GM18870 (cell line): ENCODE data around the gene MAGI1.

Experiments
- ATAC-seq: cut with Tn5 transposase; IDR thresholded peaks from one replicate; pipeline ENCODE4 v1.9.1; 2021; ENCODE audit warnings: moderate library complexity; ENCODE audit not compliant: unreplicated experiment

The MAGI1 gene

DNA sequence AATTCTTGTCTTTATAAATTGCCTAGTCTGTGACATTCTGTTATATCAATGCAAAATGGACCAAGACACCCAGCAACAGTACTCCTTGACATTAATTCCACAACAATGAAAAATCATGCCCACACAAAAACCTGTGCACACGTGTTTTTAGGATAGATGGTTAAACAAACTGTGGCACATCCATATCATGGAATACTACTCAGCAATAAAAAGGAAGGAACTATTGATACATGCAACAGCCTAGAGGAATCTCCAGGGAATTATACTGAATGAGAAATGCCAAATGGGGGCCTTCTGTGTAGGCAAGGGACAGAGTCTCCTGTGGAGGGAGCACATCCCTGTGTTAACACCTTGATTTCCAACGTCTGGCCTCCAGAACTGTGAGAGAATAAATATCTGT, 388.5 kb downstream of the MAGI1 start:
- no peak for ATAC-seq

DNA sequence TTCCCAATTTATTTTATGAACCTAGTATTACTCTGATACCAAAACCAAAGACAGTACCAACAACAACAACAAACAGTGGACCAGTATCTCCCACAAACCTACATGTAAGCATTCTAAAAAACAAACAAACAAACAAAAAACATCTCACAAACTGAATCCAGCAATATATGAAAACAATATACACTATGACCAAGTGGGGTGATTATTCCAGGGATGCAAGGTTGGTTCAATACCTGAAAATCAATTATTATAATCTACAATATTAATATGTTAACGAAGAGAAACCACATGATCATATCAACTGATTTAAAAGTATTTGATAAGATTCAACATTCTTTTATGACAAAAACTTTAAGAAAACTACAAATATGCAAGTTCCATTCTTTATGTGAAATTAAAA, 391.3 kb downstream of the MAGI1 start:
- ATAC-seq = no peak

DNA sequence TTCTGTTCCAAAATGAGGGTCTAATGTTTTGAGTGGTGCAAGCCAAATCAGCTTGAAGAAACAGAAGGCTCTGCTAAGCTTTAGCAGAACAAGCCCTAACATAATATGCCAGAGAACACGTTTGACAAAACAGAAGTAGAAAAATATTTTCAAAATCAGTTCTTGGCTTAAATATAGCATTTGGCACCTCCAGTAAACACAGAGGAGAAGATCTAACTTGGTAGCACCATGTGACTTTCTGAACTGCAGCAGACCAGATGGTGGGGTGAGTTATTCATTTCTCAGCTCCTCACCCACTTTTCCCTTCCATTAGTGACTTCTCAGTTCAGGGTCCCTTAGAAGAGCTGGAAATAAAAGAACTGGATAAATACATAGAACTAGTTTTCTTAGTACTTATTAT, 395.8 kb downstream of the MAGI1 start:
- ATAC-seq = no peak

DNA sequence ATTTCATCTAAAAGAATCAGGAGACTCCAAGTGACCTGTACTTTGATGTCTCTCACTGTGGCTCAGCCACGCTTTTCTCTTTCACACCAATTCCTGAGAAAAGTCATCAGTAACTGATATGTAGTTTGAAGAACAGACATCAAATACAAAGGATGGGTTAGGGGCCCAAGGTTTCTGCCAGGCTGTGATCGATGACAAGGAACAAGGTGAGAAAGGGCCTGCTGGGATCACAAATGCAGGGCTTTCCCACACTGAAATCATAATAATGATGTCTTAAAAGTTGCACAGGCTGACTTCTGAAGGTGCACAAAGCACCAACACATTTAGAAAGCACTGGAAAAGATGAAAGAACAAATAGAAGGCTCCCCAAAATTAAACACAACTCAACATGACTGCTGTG, 396.9 kb downstream of the MAGI1 start:
- no peak for ATAC-seq

DNA sequence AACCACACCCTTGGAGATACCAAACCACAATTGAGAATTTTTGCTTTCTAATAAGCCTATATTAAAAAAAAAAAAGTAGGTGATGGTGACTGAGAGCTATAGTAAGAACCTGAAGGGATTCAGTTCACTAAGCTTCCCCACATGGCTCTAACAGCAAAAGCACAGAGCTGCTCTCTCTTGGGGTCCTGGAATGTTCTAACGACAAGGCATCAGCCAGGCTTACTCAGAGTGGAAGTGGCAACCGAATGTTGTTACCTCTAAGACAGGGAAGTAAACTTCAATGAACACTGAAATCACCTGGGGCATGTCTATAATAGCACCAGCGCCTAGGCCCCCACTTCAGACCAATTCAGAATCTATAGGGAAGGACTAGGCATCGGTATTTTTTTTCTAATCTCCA, 397.7 kb downstream of the MAGI1 start:
- no peak for ATAC-seq

DNA sequence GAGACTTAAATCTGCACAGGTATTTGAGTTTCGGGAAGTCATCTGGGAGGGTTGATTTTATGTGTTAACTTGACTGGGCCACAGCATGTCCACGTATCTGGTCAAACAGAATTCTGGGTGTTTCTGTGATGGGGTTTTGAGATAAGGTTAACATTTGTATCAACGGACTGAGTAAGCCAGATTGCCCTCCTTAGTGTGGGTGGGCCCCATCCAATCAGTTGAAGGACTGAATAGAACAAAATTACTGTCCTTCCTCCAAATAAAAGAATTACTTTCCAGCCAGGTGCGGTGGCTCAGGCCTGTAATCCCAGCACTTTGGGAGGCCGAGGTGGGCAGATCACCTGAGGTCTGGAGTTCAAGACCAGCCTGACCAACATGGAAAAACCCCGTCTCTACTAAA, 399.3 kb downstream of the MAGI1 start:
- no peak for ATAC-seq

DNA sequence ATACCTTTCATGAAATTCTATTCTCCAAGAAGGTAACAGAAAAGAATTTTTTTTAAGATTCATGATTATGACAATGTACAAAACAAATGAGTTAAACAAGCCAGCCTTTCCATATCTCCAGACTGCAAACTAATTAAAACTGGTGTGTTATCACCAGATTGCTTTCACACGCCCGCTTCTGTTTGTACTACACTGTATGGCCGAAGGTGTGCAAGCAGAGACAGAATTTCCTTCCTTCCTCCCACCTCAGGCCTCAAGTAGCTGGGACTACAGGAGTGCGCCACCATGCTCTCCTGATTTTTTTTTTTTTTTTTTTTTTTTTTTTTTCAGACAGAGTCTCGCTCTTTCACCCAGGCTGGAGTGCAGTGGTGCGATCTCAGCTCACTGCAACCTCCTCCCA, 400.4 kb downstream of the MAGI1 start:
- no peak for ATAC-seq

DNA sequence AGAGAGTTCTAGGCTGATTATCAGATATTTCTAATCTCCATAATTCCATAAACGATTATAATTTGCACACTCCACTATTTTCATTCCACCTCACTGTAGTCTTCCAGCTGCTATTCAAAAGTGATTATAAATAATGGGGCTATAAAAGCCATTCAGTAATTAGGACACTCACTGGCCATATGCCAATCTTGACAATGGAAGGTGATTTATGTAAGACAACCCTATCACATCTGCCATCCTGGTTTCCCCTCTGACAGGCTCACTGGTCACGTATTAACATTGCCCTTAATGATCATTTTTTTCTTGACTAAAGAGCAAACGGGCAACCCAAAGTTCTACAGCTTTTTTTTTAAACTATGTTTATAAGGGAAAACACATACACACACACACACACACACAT, 402.4 kb downstream of the MAGI1 start:
- no peak for ATAC-seq

DNA sequence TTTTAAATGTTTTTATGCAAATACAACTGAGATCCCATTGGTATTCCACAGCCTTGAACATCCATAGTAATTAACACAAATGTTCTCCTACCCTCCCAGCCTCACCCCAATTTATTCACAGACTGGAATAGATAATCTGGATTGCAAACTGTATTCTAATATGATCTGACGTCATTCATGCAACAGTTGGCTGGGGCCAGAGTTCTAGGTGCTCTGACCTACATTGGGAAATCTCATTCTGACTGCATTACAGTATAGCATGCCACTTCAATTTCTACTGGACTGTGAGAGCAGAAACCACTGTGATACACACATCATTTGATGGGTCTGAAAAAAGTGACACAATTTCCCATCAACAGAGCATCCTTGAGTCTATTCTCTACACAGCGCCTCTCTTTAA, 403.1 kb downstream of the MAGI1 start:
- ATAC-seq = no peak

DNA sequence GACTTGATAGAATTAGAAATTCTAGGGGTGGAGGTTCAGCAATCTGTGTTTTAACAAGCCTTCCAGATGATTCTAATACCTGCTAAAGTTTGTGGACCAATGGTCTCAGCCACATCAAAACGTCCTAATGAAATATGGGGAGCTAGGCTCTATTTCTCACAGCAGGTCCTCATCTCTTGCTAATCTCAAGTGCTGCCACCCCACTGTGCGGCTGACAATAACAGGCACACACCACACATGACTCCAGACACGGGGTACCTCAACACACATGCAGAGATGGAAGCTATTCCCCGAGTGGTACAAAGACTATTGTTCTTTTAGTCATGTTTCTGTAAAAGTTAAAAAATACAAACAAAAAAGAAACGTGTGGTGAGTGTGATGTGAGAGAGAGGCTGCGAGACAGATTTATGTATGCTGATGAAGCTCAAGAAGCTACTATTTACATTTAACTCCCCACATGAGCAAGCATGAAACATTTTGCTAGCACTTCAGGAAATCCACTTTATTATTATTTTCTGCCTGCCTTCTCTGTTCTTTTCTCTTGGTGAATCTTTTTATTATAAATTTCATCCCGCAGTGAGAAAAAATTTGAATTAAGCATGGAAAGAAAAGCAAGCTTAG, 405.6 kb downstream of the MAGI1 start:
- ATAC-seq = no peak

DNA sequence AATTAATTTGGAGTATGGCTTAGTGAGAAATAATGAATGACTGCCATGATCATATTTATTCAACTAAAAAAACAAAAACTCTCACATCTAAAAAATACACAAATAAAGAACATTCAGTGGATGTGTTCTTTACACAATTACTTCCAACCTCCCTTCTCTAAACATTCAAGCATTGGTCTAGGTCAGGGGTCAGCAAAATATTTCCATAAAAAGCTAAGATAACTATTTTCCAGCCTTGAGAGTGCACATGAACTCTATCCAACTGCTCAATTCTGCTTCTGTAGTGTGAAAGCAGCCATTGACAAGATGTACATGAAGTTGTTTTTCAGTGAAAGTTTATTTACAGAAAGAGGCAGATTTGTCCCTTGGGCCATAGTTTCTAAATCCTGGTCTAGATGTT, 406.3 kb downstream of the MAGI1 start:
- no peak for ATAC-seq

DNA sequence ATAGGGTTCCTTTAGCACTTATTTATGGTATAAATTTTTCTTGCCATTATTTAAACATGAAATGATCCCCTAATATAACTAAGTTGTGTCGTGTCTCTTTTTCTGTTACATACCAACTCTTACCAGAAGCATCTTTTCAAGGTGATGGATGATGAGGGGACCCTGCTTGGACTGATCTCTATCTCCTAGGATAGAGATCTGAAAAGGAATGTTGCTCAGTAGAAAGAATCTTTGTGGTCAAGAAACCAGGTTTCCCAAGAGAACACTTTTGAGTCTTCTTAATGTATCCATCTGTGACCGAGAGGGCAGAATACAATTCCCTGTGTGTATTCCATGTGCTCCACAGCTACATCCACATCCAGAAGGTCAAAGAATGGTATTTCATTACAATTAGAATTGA, 409.7 kb downstream of the MAGI1 start:
- ATAC-seq = no peak

DNA sequence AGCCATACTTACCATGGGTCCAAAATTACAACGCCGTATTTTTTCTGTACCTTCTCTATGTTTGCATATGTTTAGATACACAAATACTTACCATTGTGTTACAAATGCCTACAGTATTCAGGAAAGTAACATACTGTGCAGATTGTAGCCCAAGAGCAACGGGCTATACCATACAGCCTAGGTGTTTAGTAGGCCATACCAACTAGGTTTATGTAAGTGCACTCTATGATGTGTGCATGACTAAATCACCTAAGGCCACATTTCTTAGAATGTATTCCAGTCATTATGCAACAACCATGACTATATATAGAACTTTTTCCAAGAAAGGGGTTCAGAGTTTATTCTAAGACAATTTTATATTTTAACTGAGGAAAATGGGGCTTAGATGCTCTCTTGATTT, 411.7 kb downstream of the MAGI1 start:
- ATAC-seq = no peak

DNA sequence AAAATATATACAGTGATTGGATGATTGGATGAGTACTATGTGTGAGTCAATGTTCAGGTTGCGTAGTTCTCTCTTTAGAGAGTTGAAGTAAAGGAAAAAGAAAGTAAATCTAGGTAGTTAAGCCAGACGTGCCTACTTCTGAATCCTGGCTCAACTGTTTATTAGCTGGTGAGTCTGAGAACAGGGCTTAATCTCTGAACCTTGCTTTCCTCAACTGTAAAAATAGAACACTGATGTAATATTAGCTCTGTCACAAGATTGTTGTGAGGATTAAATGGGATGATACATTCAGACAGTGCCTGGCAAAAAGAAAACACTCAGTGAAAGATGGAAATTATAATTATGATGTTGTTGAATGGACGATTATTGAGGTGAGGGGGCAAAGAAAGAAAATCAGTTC, 413.4 kb downstream of the MAGI1 start:
- no peak for ATAC-seq

DNA sequence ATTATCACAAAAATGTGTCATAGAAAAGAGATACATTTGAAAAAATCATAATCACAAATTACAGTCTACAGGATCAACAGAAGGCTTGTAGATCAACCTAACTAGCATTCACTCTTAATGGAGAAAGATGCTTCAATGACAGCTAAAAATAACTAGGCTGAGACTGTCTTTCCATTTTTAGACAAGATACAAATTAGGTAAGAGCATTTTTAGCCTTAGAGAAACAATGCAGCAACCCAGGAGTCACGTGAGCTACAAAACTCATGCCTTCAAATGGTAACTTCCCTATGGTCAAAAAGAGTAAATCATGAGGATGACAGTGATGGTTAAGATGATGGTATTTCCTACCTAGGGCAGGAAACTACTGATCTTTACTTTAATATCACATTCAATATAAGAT, 415.4 kb downstream of the MAGI1 start:
- no peak for ATAC-seq

DNA sequence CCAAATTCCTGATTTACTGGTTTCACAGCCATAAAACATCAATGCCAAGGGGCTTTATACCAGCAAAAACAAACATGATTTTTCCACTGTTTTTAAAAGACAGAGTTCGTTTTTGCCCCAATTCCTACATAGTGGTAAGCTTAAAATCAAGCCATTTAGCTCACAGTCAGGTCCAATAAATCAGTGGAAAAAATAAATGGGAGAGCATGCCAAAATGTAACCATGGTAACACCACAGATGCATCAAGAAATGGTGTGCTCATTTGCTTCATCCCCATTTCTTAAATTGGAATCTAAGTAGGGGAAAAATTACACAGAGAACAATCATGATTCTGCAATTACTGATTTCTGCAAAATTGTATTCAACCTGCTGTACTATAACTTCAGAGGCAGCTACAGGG, 418.8 kb downstream of the MAGI1 start:
- no peak for ATAC-seq

DNA sequence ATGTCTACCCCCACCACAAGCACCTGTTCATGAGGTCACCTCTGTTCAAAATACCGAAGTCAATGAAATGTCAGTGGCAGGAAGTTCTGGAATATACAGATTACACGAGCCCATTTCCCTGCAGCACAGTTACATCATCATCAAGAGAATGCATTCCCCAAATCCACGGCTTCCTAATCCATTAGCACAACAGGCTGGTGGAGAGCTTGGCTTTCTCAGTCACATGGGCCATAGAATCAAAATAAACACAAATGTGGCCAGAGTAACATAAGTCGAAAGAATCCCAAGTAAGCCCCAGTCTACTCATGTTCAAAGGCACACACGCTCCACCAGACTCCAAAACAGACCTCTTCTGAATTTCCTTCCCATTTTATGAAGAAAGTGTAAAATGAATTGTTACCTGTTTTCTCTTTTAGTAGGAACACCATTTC, 419.3 kb downstream of the MAGI1 start:
- ATAC-seq = no peak

DNA sequence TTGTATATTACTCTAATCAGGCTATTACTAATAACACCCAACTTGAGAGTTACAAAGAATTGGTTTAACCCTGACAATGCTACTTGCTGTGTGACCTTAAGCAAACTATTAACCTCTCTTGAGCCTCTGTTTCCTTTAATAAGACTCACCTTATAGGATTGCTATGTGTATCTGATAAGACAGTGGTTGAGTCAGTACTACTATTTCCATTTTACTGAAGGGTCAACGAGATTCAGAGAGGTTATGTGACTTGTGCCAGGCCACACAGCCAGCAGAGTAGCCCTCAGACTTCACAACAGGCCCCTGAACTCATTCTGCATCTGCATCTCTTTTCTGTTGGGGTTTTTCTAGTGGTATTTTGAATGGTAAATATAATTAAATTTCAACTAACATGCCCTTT, 420.1 kb downstream of the MAGI1 start:
- no peak for ATAC-seq

DNA sequence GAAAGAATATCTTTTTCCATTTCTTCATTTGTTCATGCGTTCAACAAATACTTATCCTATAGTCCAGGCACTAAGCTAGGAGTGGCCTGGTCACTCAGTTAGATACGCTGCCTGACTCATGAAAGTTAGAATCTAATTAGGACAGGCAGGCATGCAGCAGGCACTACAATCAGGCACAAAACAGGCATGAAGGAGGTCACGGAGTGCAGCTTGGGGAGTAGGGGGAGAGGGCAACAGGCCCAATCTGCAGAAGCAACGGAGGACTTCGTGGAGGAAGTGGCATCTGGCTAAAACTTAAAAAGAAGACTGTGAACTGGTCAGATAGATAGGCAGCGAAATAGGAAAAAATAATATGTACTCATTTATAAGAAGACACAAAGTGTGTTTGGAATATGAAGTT, 420.9 kb downstream of the MAGI1 start:
- ATAC-seq = no peak

DNA sequence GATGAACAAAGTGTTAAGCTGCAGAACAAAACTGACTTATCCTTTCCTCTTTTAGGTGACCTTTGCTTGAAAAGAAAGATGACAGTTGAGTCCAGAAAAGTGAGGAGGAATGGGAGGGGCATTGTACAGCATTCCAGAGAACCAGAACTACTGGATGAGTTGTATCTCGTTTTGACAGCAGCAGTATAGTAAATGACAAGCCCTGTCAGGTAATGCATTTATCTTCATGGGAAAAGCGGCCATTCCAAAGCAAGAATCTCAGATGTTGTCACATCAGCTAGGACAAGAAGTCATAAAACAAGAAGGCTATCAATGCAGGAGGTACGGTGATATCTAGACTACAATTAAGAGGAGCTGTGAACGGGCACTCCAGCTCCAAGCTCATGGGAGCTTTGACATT, 421.5 kb downstream of the MAGI1 start:
- no peak for ATAC-seq

DNA sequence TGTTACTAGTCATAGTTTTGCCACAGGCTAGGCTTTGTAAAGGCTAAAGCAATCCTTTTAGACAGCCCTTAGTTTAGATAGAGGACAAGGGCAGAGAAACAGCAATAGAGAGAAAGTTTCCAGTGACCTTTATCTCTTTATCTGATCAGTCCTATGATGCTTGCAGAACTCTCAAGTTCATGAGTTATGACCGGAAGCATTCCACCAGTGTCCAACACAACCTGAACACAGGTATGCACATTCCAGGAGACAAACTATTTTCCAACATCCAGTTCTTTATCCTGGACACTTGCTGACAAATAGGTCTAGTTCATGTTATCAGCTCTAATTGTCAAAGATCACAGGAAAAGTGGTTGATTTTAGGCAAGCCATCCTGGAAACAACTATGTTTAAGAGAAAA, 422.2 kb downstream of the MAGI1 start:
- ATAC-seq = no peak

DNA sequence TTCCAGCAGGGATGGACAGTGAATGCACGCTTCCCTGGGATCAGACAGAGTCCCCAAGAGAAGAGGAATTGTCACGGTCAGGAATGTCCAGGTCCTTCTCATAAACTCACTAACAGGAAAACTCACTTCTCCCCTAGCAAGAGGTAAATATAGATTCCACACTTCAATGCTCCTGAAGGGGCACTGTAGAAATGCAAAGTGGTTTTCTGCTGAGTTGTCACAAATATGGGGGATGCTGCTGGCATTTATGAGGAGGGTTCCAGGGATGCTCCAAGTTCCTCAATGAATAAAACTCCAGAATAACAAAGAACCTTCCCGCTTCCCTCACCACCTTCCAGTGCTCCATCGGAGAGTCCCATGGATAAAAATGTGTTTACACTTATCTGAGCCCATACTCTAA, 423.4 kb downstream of the MAGI1 start:
- ATAC-seq = no peak

DNA sequence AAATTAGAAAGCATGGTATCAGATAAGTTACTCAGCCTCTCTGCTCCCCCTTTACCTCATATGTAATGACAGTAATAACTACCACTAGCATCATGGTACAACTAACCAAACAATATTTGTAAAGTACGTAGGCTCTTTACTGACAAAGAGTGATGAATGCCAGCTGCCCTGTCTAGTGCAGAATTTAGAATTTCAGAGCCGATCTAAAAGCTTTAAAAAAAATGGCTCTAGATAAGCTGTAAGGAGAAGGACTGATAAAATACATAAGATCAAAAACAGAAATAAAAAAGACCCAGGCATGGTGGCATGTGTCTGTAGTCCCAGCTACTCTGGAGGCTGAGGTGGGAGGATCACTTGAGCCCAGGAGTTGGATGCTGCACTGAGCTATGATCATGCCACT, 424.1 kb downstream of the MAGI1 start:
- ATAC-seq = no peak
